Esophagus muscularis mucosa (tissue), 4 donors: ENCODE measurements around the gene RPL11.

Experiments
- EP300 ChIP-seq: sonication (generic); formaldehyde crosslinking; IDR thresholded peaks from one replicate; pipeline ENCODE4 v1.6.1; 2017; ENCODE audit warnings: antibody characterized with exemption
- POLR2A ChIP-seq: fragments of 450-650 bp; IDR thresholded peaks from one replicate; pipeline ENCODE4 v1.6.1; 2017; ENCODE audit warnings: antibody characterized with exemption, moderate library complexity, mild to moderate bottlenecking, low read depth
- TF ChIP-seq, protein P1 (sequence below), 3 experiments: fragments of 200-600 bp in 2 of 3; fragments of 450-650 bp in 1 of 3; sonication (generic) in 2 of 3; IDR thresholded peaks; one replicate each; pipeline ENCODE4 v1.5.1; 2017 to 2019; ENCODE audit warnings: antibody characterized with exemption in 3 of 3, mild to moderate bottlenecking in 2 of 3, moderate library complexity in 1 of 3

DNA sequence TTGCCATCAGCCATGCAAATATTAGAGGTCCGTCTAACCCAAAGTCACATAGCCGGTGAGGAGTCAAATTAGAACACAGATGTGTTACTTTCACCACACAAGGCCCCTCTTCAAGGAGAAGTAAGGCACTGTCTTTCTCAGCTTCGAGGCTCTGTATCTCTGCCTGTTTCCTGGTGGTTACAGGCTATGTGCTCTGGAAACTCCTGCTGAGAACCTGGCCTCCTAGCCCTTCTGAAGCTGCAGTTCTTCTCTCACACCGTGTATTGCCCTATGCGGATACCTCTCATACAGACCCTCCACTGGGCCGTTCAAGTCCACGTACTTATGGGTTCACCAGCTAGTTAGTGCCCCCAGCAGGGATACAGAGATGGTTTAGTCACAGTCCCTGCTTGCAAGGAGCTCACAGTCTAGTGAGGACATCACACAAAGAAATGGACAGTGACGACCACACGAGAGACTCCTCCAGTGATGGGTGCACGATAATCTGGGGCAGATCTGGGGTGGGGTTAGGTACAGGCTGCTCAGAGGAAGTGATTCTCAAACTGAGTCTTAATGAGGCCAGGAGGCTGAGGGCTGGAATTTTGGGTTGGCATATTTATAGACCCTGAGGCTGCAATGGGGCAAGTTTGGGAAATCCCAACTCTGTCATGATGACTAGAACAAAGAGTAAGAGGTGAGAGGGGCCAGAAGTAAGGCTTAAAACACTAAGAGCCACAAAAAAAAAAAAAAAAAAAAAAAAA is 28.8 kb downstream of the RPL11 start:
- TF ChIP-seq, protein P1, sequence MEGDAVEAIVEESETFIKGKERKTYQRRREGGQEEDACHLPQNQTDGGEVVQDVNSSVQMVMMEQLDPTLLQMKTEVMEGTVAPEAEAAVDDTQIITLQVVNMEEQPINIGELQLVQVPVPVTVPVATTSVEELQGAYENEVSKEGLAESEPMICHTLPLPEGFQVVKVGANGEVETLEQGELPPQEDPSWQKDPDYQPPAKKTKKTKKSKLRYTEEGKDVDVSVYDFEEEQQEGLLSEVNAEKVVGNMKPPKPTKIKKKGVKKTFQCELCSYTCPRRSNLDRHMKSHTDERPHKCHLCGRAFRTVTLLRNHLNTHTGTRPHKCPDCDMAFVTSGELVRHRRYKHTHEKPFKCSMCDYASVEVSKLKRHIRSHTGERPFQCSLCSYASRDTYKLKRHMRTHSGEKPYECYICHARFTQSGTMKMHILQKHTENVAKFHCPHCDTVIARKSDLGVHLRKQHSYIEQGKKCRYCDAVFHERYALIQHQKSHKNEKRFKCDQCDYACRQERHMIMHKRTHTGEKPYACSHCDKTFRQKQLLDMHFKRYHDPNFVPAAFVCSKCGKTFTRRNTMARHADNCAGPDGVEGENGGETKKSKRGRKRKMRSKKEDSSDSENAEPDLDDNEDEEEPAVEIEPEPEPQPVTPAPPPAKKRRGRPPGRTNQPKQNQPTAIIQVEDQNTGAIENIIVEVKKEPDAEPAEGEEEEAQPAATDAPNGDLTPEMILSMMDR (IDR thresholded peaks at IDR 0.05), result no peak
- TF ChIP-seq POLR2A (no peak), EP300 (no peak)
